Measurements from ENCODE around the gene OR4N2.
A peak's percentile ranks its signal among the peaks of the same experiment; 100 is the strongest.
"Not testable (repeated sequence)": the region's sequence is repeated elsewhere in the genome, so short reads cannot be mapped to it uniquely, and the experiment has no call there.

The OR4N2 gene

GRCh38 chr14:19803470-19803869 is at the start of gene OR4N2:
TSS of gene OR4N2 (plus strand) at chr14:19803770. CDS start at chr14:19827449, 23,679 bp downstream.
- not testable (repeated sequence) for DNase-seq

- no peak for DNase-seq
Measured at GRCh38 chr14:19754172-19754571, 49.4 kb upstream of the OR4N2 start.

- DNase-seq, result not testable (repeated sequence)
Measured at GRCh38 chr14:19771491-19771890, 32.1 kb upstream of the OR4N2 start.

- peak in 1 of 51 donors; percentile 1 for DNase-seq
Measured at GRCh38 chr14:19771895-19772430, 31.6 kb upstream of the OR4N2 start.

GRCh38 chr14:19772454-19772853 is 31.1 kb upstream of the OR4N2 start:
- not testable (repeated sequence) for DNase-seq

- DNase-seq, result not testable (repeated sequence)
Measured at GRCh38 chr14:19773204-19773603, 30.4 kb upstream of the OR4N2 start, which contains the start of gene OR4M1. TSS of gene OR4M1 (plus strand) at chr14:19773504. CDS start at chr14:19780323, 6,819 bp downstream.

GRCh38 chr14:19775587-19775986 is 28.0 kb upstream of the OR4N2 start:
- no peak for DNase-seq

- DNase-seq, result not testable (repeated sequence)
Measured at GRCh38 chr14:19785848-19786247, 17.7 kb upstream of the OR4N2 start.

GRCh38 chr14:19787318-19787717 is 16.3 kb upstream of the OR4N2 start:
- not testable (repeated sequence) for DNase-seq

GRCh38 chr14:19788150-19788549 is 15.4 kb upstream of the OR4N2 start:
- not testable (repeated sequence) for DNase-seq

GRCh38 chr14:19796520-19797108 is 7.0 kb upstream of the OR4N2 start:
- not testable (repeated sequence) for DNase-seq

GRCh38 chr14:19799880-19800279 is 3.7 kb upstream of the OR4N2 start:
- peak in 2 of 51 donors; percentile 19 to 24 for DNase-seq

- peak in 42 of 51 donors; percentile 0 to 89 (median 55) for DNase-seq
Measured at GRCh38 chr14:19800282-19801117, 3.1 kb upstream of the OR4N2 start.

GRCh38 chr14:19801118-19801464 is 2.5 kb upstream of the OR4N2 start:
- DNase-seq, result peak in 1 of 51 donors; percentile 19

GRCh38 chr14:19813171-19813920 is 9.8 kb downstream of the OR4N2 start:
- not testable (repeated sequence) for DNase-seq

- not testable (repeated sequence) for DNase-seq
Measured at GRCh38 chr14:19819879-19820278, 16.3 kb downstream of the OR4N2 start.

- DNase-seq, result not testable (repeated sequence)
Measured at GRCh38 chr14:19821016-19821415, 17.4 kb downstream of the OR4N2 start.

GRCh38 chr14:19823178-19823577 is 19.6 kb downstream of the OR4N2 start:
- DNase-seq, result no peak

GRCh38 chr14:19823765-19824164 is 20.2 kb downstream of the OR4N2 start:
- DNase-seq, result no peak

- DNase-seq, result peak in 1 of 51 donors; percentile 0
Measured at GRCh38 chr14:19827626-19828244, 24.2 kb downstream of the OR4N2 start.

- no peak for DNase-seq
Measured at GRCh38 chr14:19828314-19828713, 24.7 kb downstream of the OR4N2 start.
